GM12878 (cell line): ENCODE measurements around the gene GFRA1.

Experiments used
- ATF3 ChIP-seq: IDR thresholded peaks from 2 replicates; pipeline ENCODE4 v1.6.1; 2011; ENCODE audit warnings: low read depth, mild to moderate bottlenecking, low read length, moderate library complexity, borderline replicate concordance; ENCODE audit errors: extremely low read depth
- CHD2 ChIP-seq: IDR thresholded peaks from 2 replicates; pipeline ENCODE4 v1.6.1; 2011; ENCODE audit warnings: low read depth, low read length, improper control_type of control experiment, borderline replicate concordance
- DPF2 ChIP-seq: fragments of 450-650 bp; IDR thresholded peaks from 2 replicates; pipeline ENCODE4 v1.6.1; 2017; ENCODE audit warnings: mild to moderate bottlenecking
- EP300 ChIP-seq, 2 experiments: fragments of 150-350 bp in 1 of 2; IDR thresholded peaks; 2 replicates each; pipeline ENCODE4 v1.6.1; 2011 to 2012; ENCODE audit warnings: low read depth in 2 of 2, low read length in 2 of 2, borderline replicate concordance in 1 of 2, improper control_type of control experiment in 1 of 2, inconsistent platforms in 1 of 2; ENCODE audit not compliant: control insufficient read depth in 1 of 2
- EZH2 ChIP-seq: IDR thresholded peaks from 2 replicates; pipeline ENCODE4 v1.6.1; 2012; ENCODE audit warnings: low read depth, mild to moderate bottlenecking, control low read depth, inconsistent platforms, low read length, borderline replicate concordance; ENCODE audit not compliant: control insufficient read depth
- LARP7 ChIP-seq: fragments of 450-650 bp; IDR thresholded peaks from 2 replicates; pipeline ENCODE4 v1.6.1; 2017; ENCODE audit warnings: mild to moderate bottlenecking
- POLR2A ChIP-seq: IDR thresholded peaks from 2 replicates; pipeline ENCODE4 v1.6.1; 2011; ENCODE audit warnings: low read depth, mild to moderate bottlenecking, low read length
- SUPT20H ChIP-seq: IDR thresholded peaks from 2 replicates; pipeline ENCODE4 v1.6.1; 2011; ENCODE audit warnings: low read depth, mild to moderate bottlenecking, low read length, moderate library complexity, borderline replicate concordance; ENCODE audit not compliant: control insufficient read depth
- ZBTB40 ChIP-seq: fragments of 450-650 bp; IDR thresholded peaks from 2 replicates; pipeline ENCODE4 v1.6.1; 2016; ENCODE audit warnings: mild to moderate bottlenecking, moderate library complexity, borderline replicate concordance
- ZZZ3 ChIP-seq: IDR thresholded peaks from 2 replicates; pipeline ENCODE4 v1.6.1; 2011; ENCODE audit warnings: low read depth; ENCODE audit not compliant: control insufficient read depth, insufficient read length
- TF ChIP-seq, protein P1 (sequence below), 3 experiments: IDR thresholded peaks in 2 of 3; conservative IDR thresholded peaks in 1 of 3; 2 replicates each; pipeline ENCODE4 v1.5.1; 2011; ENCODE audit warnings: low read depth in 3 of 3, low read length in 3 of 3, mild to moderate bottlenecking in 3 of 3, control low read depth in 2 of 3, moderate library complexity in 2 of 3, inconsistent platforms in 1 of 3, mixed read lengths in 1 of 3; ENCODE audit not compliant: control insufficient read depth in 2 of 3, insufficient read depth in 1 of 3; ENCODE audit errors: extremely low read depth in 1 of 3

GRCh38 chr10:116278846-116279245 is 5.8 kb upstream of the GFRA1 start:
- TF ChIP-seq ZBTB40 (no peak), EZH2 (no peak), POLR2A (no peak), DPF2 (no peak), LARP7 (no peak), EP300 (IDR thresholded peaks at IDR 0.05; ENCODE audit: borderline replicate concordance in 1 of 2, control insufficient read depth in 1 of 2, low read depth in 2 of 2, low read length in 2 of 2) (no peak), ATF3 (no peak), CHD2 (no peak), ZZZ3 (no peak), SUPT20H (no peak)
- TF ChIP-seq, protein P1, sequence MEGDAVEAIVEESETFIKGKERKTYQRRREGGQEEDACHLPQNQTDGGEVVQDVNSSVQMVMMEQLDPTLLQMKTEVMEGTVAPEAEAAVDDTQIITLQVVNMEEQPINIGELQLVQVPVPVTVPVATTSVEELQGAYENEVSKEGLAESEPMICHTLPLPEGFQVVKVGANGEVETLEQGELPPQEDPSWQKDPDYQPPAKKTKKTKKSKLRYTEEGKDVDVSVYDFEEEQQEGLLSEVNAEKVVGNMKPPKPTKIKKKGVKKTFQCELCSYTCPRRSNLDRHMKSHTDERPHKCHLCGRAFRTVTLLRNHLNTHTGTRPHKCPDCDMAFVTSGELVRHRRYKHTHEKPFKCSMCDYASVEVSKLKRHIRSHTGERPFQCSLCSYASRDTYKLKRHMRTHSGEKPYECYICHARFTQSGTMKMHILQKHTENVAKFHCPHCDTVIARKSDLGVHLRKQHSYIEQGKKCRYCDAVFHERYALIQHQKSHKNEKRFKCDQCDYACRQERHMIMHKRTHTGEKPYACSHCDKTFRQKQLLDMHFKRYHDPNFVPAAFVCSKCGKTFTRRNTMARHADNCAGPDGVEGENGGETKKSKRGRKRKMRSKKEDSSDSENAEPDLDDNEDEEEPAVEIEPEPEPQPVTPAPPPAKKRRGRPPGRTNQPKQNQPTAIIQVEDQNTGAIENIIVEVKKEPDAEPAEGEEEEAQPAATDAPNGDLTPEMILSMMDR (IDR thresholded peaks at IDR 0.05 in 2 of 3, conservative IDR thresholded peaks at IDR 0.05 in 1 of 3; ENCODE audit: control insufficient read depth in 2 of 3, extremely low read depth in 1 of 3, insufficient read depth in 1 of 3, low read depth in 3 of 3, low read length in 3 of 3): no peak
